Ovary (tissue), 3 donors: ENCODE results near the gene SIRPA.

ENCODE experiments used
- CTCF ChIP-seq, 3 donors: fragments of 450-650 bp in 2 of 3; fragments of 200-600 bp in 1 of 3; IDR thresholded peaks; one replicate each; pipeline versions ENCODE4 v1.5.1 to v1.8.0; 2016 to 2022; ENCODE audit warnings: antibody characterized with exemption in 3 of 3, mild to moderate bottlenecking in 1 of 3
- EP300 ChIP-seq: sonication (generic); formaldehyde crosslinking; IDR thresholded peaks from one replicate; pipeline ENCODE4 v1.6.1; 2017; ENCODE audit warnings: antibody characterized with exemption
- POLR2A ChIP-seq: fragments of 450-650 bp; IDR thresholded peaks from one replicate; pipeline ENCODE4 v1.6.1; 2017; ENCODE audit warnings: antibody characterized with exemption, mild to moderate bottlenecking, moderate library complexity
- donor health status: DM: no; HTN: no; CAD: no.

GRCh38 chr20:1890469-1891262 is 4.5 kb upstream of the SIRPA start:
- no peak for TF ChIP-seq POLR2A
- no peak for TF ChIP-seq CTCF (IDR thresholded peaks at IDR 0.05)
- TF ChIP-seq EP300: no peak
